ENCODE data around the gene ST3GAL6.
"Not testable (repeated sequence)": the region's sequence is repeated elsewhere in the genome, so short reads cannot be mapped to it uniquely, and the experiment has no call there.

ST3GAL6 gene

DNA sequence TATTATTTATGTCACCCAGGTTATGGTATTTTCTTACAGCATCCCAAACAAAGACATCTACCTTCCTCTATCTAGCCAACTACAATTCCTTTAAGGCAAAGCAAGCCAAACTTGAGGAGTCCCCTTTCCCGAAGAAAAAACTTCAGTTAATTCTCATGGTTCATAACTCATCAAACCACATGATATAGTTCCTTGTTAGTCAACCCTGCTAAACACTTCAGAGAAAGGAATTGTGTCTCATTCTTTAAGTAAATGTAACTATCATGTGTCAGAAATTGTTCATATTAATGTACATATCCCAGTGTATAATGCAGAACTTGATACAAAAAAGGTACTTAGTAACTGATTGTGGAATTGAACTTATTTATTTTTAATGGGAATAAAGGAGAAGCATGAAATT is 44.4 kb downstream of the ST3GAL6 start:
- DNase-seq = no peak

- no peak for DNase-seq
Measured at GRCh38 chr3:98808071-98808470, 44.9 kb downstream of the ST3GAL6 start.

DNA sequence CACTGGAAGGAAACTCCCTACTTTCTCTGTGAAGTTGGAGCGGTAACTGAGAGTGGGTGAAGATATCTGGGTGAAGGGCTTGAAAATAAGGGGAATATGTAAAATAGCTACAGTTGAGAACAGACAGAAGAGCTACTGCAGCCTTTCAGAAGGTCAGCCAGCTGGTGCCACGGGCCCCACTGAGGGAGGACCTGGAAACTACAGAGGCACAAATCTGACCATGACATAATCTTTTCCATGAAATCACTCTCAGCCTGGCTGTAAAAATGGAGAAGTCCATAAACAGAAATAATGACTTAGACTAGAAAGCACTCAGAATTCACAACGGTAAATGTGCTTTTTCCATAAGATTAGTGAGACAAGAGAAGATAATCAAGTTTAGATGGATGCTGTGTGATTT is 46.4 kb downstream of the ST3GAL6 start:
- DNase-seq = no peak

DNA sequence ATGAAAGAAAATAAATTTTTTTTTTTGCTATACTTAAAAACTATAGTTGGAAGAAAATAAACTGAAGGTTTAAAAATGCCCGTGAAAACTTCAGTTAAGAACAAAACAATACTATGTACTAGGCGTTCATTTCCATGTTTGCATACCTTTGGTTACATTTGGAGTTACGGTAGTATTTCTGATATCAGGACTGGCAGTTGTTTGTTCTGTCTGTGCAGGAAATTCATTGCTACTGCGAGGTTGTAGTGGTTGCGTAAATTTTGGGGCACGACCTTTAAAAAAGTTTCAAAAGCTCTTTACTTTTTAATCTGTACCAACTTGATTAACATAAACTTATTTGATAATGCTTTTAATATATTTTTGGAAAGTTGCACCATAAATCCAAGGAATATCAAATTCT is 47.9 kb downstream of the ST3GAL6 start:
- DNase-seq = no peak

DNA sequence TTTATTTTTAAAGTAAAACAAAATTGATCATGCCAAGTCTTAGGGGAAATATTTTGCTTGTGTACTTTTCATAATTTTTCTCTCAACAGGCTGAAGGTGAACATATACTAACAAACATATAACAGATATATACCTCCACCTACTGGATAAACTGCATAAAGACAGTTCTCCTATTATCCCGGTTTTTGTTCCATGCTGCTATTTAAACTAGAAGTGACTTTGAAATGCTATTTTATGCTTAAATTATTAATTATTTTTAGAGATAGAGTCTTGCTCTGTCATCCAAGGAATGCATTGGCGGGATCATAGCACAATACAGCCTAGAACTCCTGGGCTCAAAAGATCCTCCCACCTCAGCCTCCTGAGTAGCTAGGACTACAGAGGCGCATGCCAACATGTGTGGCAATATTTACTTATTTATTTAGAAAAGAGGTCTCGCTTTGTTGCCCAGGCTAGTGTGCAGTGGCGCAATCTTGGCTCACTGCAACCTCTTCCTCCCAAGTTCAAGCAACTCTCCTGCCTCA is 49.8 kb downstream of the ST3GAL6 start:
- no peak for DNase-seq

- DNase-seq = no peak
Measured at GRCh38 chr3:98814817-98815420, 51.8 kb downstream of the ST3GAL6 start.

DNA sequence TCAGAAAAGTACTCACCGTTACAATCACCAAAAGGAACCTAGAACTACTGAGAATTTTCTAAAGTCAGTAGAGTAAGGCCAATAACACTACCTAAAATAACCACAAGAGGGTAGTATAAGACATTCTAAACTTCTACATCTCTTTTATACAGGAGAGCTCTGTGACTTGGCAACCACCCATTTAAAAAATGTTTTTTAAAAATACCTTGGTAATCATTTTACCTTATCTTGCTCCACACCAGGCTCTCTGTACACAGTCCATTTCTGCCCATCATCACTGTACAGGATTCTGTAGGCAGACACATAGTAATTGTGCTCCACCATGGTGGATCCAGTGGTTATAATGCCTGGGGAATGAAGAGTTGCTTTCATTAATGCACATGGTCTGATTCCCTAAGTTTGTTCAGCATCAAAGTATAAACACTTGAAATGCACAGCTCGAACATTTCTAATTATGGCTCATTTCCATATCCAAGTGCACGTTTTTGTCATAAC is 54.5 kb downstream of the ST3GAL6 start:
- no peak for DNase-seq

GRCh38 chr3:98821063-98821462 is 57.9 kb downstream of the ST3GAL6 start:
- DNase-seq = no peak

DNA sequence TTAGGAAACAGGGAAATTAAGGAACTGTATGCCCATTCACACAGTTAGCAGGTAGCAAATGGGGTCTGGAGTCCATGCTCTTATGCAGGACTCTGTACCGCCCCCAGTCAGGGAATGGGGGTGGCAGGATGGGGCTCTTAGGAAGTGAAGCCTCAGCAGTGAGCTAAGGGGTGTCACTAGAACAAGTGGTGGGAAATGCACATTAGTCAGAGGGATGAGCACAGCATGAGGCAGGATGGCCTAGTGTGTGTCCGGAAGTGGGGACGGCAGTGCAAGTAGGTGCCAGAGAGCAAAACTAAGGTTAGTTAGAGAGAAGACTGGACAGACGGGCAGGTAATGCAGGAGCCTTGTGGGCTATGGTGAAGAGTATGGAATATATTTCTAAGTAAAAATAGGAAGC is 60.7 kb downstream of the ST3GAL6 start:
- no peak for DNase-seq

GRCh38 chr3:98824256-98824655 is 61.1 kb downstream of the ST3GAL6 start:
- no peak for DNase-seq

- no peak for DNase-seq
Measured at GRCh38 chr3:98826126-98826525, 63.0 kb downstream of the ST3GAL6 start.

GRCh38 chr3:98827221-98827920 is 64.2 kb downstream of the ST3GAL6 start:
- no peak for DNase-seq

DNA sequence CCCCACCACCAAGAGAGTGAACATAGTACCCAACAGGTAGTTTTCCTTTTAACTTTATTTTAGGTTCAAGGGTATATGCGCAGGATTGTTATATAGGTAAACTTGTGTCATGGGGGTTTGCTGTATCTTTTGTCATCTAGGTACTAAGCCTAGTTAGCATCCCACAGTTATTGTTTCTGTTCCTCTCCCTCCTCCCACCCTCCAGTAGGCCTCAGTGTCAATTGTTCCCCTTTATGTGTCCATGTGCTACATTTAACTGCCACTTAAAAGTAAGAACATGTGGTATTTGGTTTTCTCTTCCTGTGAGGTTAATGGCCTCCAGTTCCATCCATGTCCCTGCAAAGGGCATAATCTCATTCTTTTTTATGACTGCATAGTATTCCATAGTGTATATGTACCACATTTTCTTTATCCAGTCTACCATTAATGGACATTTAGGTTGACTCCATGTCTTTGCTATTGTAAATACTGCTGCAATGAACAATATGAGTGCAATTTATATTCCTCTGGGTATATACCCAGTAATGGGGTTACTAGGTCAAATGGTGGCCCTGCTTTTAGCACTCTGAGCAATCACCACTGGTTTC is 66.2 kb downstream of the ST3GAL6 start:
- DNase-seq = no peak

DNA sequence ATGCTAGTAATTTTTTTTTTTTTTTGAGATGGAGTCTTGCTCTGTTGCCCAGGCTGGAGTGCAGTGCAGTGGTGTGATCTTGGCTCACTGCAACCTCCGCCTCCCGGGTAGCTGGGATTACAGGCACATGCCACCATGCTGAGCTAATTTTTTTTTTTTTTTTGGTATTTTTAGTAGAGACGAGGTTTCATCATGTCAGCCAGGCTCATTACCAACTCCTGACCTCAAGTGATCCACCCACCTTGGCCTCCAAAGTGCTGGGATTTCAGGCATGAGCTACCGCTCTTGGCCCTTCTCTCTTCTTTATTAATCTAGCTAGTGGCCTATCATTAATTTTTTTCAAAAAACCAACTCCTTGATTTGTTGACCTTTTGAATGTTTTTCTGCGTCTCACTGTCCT is 67.9 kb downstream of the ST3GAL6 start:
- DNase-seq = not testable (repeated sequence)

DNA sequence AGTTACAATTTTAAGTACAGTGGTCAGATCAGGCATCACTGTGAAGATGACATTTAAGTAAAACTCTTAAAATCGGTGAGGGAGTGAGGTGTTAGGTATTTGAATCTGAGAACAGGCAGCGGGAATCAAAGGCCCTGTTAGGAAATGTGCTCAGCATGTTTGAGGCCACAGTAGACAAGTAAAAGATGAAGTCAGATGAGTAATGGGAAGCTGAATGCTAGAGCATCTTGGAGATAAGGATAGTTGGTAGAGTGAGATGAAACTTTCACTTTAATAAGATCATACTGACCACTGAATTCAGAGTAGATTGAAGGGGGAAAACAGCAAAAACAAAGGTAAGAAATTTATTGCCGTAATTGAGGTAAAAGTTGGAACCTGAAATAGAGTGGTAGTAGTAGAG is 76.7 kb downstream of the ST3GAL6 start:
- no peak for DNase-seq

DNA sequence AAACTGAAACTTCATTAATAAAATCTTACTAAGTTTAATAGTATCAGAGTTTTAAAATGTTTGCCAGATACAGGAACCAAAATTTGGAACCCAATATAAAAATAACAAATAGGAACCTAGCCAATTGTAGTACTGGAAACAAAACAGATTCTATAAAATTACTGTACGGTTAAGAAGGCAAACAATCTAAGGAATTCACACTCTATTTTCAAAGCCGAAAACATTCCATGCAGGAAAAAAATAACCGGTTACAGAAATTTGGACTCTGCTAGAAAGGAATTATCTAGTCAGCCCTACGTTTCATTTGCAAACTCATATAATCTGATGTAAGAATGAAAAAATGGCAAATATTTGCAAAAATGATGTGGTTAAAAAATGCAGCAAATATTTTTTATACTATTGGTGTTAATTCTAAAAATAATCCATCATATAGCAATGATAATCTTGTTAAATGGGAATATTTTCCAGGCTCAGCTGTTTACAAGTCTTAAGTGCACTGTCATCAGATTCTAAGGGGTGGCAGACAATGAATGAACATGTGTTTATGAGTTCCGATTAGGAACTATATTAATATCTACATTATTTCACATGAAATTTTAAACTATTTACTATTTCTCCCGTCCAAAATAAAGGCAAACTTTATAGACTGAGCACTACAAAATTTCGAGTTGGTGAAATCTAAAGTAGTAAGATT is 80.3 kb downstream of the ST3GAL6 start:
- DNase-seq = no peak

All from stimulated activated CD4-positive, alpha-beta T cell treated with anti-CD3 and anti-CD28 coated beads, Interleukin-4, amount 100 ng/mL, for 24 hours (primary cell).